IMR-90 (cell line): Measurements from ENCODE around the gene ABHD10. TPM values are rescaled to one million over a fixed set of nuclear protein-coding genes. Genes with fewer than 3 reads are reported as not detected.

Experiments
- ATAC-seq: fragments of 200-7000 bp; cut with Tn5 transposase; 2 replicates; pipeline ENCODE4 v1.9.1; 2020; ENCODE audit warnings: low read depth, mild to moderate bottlenecking, moderate library complexity
- BruUV-seq: library from RNA; stranded (reverse); fragments of 400-500 nt; replicated peaks from 2 replicates; lab custom pipeline; 2021; lab: Mats Ljungman, UMichigan
- CTCF ChIA-PET: fragments of 300-600 bp; formaldehyde crosslinking; extraction: SDS; loops from one replicate; lab custom pipeline; 2021; ENCODE audit warnings: antibody characterized with exemption; lab: Yijun Ruan, JAX
- POLR2A ChIA-PET: fragments of 300-600 bp; sonication (Branson Sonifier 250); formaldehyde crosslinking; loops from one replicate; lab custom pipeline; 2022; ENCODE audit warnings: antibody characterized with exemption; ENCODE audit not compliant: unreplicated experiment; lab: Charles Lee
- DNase-seq: peaks from one replicate; pipeline ENCODE4 v3.0.0; 2013
- H2AFZ ChIP-seq: replicated peaks from 2 replicates; pipeline ENCODE3; 2013; ENCODE audit warnings: low read length, mild to moderate bottlenecking; ENCODE audit not compliant: poor library complexity
- H2AK5ac ChIP-seq: 2 replicates; pipeline ENCODE4 v1.6.1; 2013; ENCODE audit warnings: low read depth, low read length, inconsistent platforms
- H2AK9ac ChIP-seq: replicated peaks from 2 replicates; pipeline ENCODE3; 2013; ENCODE audit warnings: mild to moderate bottlenecking, low read depth, low read length, moderate library complexity; ENCODE audit not compliant: poor library complexity
- H2BK120ac ChIP-seq: 2 replicates; pipeline ENCODE4 v1.6.1; 2013; ENCODE audit warnings: low read depth, low read length, inconsistent platforms
- H2BK15ac ChIP-seq: 3 replicates; pipeline ENCODE4 v1.6.1; 2013; ENCODE audit warnings: low read depth, low read length, inconsistent platforms
- H2BK20ac ChIP-seq: 2 replicates; pipeline ENCODE4 v1.6.1; 2013; ENCODE audit warnings: low read depth, mild to moderate bottlenecking, inconsistent platforms, low read length, moderate library complexity
- H2BK5ac ChIP-seq: 2 replicates; pipeline ENCODE4 v1.6.1; 2013; ENCODE audit warnings: mild to moderate bottlenecking, low read depth, low read length, inconsistent platforms; ENCODE audit not compliant: poor library complexity, severe bottlenecking
- H3K14ac ChIP-seq: replicated peaks from 2 replicates; pipeline ENCODE4 v1.6.1; 2013; ENCODE audit warnings: low read depth, low read length, inconsistent platforms
- H3K18ac ChIP-seq: 2 replicates; pipeline ENCODE4 v1.6.1; 2013; ENCODE audit warnings: low read depth, low read length, control low read depth
- H3K23ac ChIP-seq: 2 replicates; pipeline ENCODE4 v1.6.1; 2013; ENCODE audit warnings: low read depth, low read length, inconsistent platforms
- H3K27ac ChIP-seq: 2 replicates; pipeline ENCODE4 v1.5.1; 2013; ENCODE audit warnings: mild to moderate bottlenecking, control low read depth, low read length; ENCODE audit not compliant: insufficient read depth
- H3K27me3 ChIP-seq: 2 replicates; pipeline ENCODE4 v1.6.1; 2013; ENCODE audit warnings: low read length; ENCODE audit not compliant: control insufficient read depth, insufficient read depth
- H3K36me3 ChIP-seq: 2 replicates; pipeline ENCODE4 v1.6.1; 2013; ENCODE audit warnings: low read length, mixed read lengths; ENCODE audit not compliant: control insufficient read depth, insufficient read depth
- H3K4ac ChIP-seq: 2 replicates; pipeline ENCODE4 v1.6.1; 2013; ENCODE audit warnings: low read depth, low read length, inconsistent platforms
- H3K4me1 ChIP-seq: 2 replicates; pipeline ENCODE4 v1.6.1; 2013; ENCODE audit warnings: low read length, mixed read lengths; ENCODE audit not compliant: control insufficient read depth, insufficient read depth
- H3K4me2 ChIP-seq: 2 replicates; pipeline ENCODE4 v1.6.1; 2013; ENCODE audit warnings: low read depth, mild to moderate bottlenecking, control low read depth, low read length, moderate library complexity
- H3K4me3 ChIP-seq: 2 replicates; pipeline ENCODE4 v1.5.1; 2013; ENCODE audit warnings: low read depth, mild to moderate bottlenecking, control low read depth, low read length, moderate library complexity; ENCODE audit not compliant: insufficient read depth
- H3K56ac ChIP-seq: 2 replicates; pipeline ENCODE4 v1.6.1; 2013; ENCODE audit warnings: low read length, inconsistent platforms; ENCODE audit not compliant: insufficient read depth; ENCODE audit errors: extremely low read depth
- H3K79me1 ChIP-seq, 2 experiments: 2 replicates each; pipeline ENCODE4 v1.6.1; 2013; ENCODE audit warnings: low read length in 2 of 2, inconsistent platforms in 1 of 2, low read depth in 1 of 2
- H3K9ac ChIP-seq: 2 replicates; pipeline ENCODE4 v1.6.1; 2013; ENCODE audit warnings: low read depth, low read length, control low read depth
- H3K9me1 ChIP-seq: 2 replicates; pipeline ENCODE4 v1.6.1; 2013; ENCODE audit warnings: low read length, inconsistent platforms; ENCODE audit not compliant: insufficient read depth
- H3K9me3 ChIP-seq: 2 replicates; pipeline ENCODE4 v1.6.1; 2013; ENCODE audit warnings: low read length; ENCODE audit not compliant: control insufficient read depth, insufficient read depth
- H4K20me1 ChIP-seq: 2 replicates; pipeline ENCODE4 v1.6.1; 2013; ENCODE audit warnings: low read length, inconsistent platforms; ENCODE audit not compliant: insufficient read depth
- H4K5ac ChIP-seq: 2 replicates; pipeline ENCODE4 v1.6.1; 2013; ENCODE audit warnings: mild to moderate bottlenecking, low read depth, low read length, control low read depth
- H4K8ac ChIP-seq, 2 experiments: 2 replicates each; pipeline ENCODE4 v1.6.1; 2013; ENCODE audit warnings: low read depth in 2 of 2, low read length in 2 of 2, control low read depth in 1 of 2, inconsistent platforms in 1 of 2
- H4K91ac ChIP-seq: 2 replicates; pipeline ENCODE4 v1.6.1; 2013; ENCODE audit warnings: low read depth, low read length, inconsistent platforms; ENCODE audit not compliant: insufficient read depth
- BHLHE40 ChIP-seq: fragments of 150-350 bp; IDR thresholded peaks from 2 replicates; pipeline ENCODE4 v1.6.1; 2016; ENCODE audit warnings: mild to moderate bottlenecking, low read depth, low read length
- CEBPB ChIP-seq: IDR thresholded peaks from 2 replicates; pipeline ENCODE4 v1.6.1; 2012; ENCODE audit warnings: low read depth, low read length, improper control_type of control experiment
- CHD1 ChIP-seq: IDR thresholded peaks from 2 replicates; pipeline ENCODE4 v1.6.1; 2012; ENCODE audit warnings: low read depth, low read length, improper control_type of control experiment
- ELK1 ChIP-seq: fragments of 150-350 bp; IDR thresholded peaks from 2 replicates; pipeline ENCODE4 v1.6.1; 2016; ENCODE audit warnings: low read depth, mild to moderate bottlenecking, low read length, moderate library complexity, borderline replicate concordance
- FOS ChIP-seq: fragments of 150-350 bp; IDR thresholded peaks from 2 replicates; pipeline ENCODE4 v1.6.1; 2016; ENCODE audit warnings: low read depth, low read length
- MAFK ChIP-seq: IDR thresholded peaks from 2 replicates; pipeline ENCODE4 v1.6.1; 2012; ENCODE audit warnings: low read depth, low read length, improper control_type of control experiment
- MAZ ChIP-seq: IDR thresholded peaks from 2 replicates; pipeline ENCODE4 v1.6.1; 2012; ENCODE audit warnings: low read depth, mild to moderate bottlenecking, low read length, improper control_type of control experiment, moderate library complexity, borderline replicate concordance
- MXI1 ChIP-seq: IDR thresholded peaks from 2 replicates; pipeline ENCODE4 v1.6.1; 2012; ENCODE audit warnings: low read depth, mild to moderate bottlenecking, low read length, moderate library complexity, borderline replicate concordance
- NFE2L2 ChIP-seq: fragments of 150-350 bp; IDR thresholded peaks from 2 replicates; pipeline ENCODE4 v1.6.1; 2016; ENCODE audit warnings: low read depth, mild to moderate bottlenecking, low read length
- POLR2A ChIP-seq: IDR thresholded peaks from 2 replicates; pipeline ENCODE4 v1.6.1; 2012; ENCODE audit warnings: mild to moderate bottlenecking, low read depth, low read length
- RAD21 ChIP-seq: IDR thresholded peaks from 2 replicates; pipeline ENCODE4 v1.6.1; 2012; ENCODE audit warnings: low read length, improper control_type of control experiment
- WGBS, 2 experiments: methylation state at CpG; one replicate each; pipeline versions ENCODE4 v1.1.5 to v1.1.7; 2013; ENCODE audit warnings: missing lambda C conversion rate in 2 of 2; ENCODE audit not compliant: insufficient read length in 1 of 2; ENCODE audit errors: extremely low coverage in 2 of 2; 5-methylcytosine and 5-hydroxymethylcytosine counted together
- dilution Hi-C: fragments of 300-500 bp; cut with HindIII; formaldehyde crosslinking; loops from one replicate; pipeline ENCODE4 v1.14.3; 2018; ENCODE audit warnings: low sequenced_read_pairs; ENCODE audit not compliant: unreplicated experiment
- in situ Hi-C: fragments of 300-500 bp; cut with MboI; formaldehyde crosslinking; loops from 3 replicates; pipeline ENCODE4 v1.14.3; 2019; ENCODE audit warnings: low sequenced_read_pairs, inconsistent platforms, mixed read lengths
- intact Hi-C: fragments of 100-400 bp; cut with micrococcal nuclease; formaldehyde crosslinking; loops from 2 replicates; pipeline ENCODE4 v1.10.0; 2022
- polyA plus RNA-seq, 3 experiments: library from polyadenylated mRNA; depleted of rRNA; stranded (reverse); fragments of >200 nt; gene quantifications; 2 replicates each; pipeline ENCODE4 v1.2.3, GENCODE V29; 2012; ENCODE audit warnings: low replicate concordance in 1 of 3
- total RNA-seq: library from RNA; depleted of rRNA; stranded (reverse); fragments of >200 nt; gene quantifications from 2 replicates; pipeline ENCODE4 v1.2.3, GENCODE V29; 2012
- TF ChIP-seq, protein P1 (sequence below): fragments of 150-350 bp; IDR thresholded peaks from 2 replicates; pipeline ENCODE4 v1.6.1; 2017; ENCODE audit warnings: mild to moderate bottlenecking, antibody characterized with exemption, low read length, low read depth
- TF ChIP-seq, protein P2 (sequence below): conservative IDR thresholded peaks from 2 replicates; pipeline ENCODE4 v1.5.1; 2012; ENCODE audit warnings: mild to moderate bottlenecking, low read depth, low read length, improper control_type of control experiment

The ABHD10 gene
- total and polyA plus RNA-seq, 2 of the 4 experiments (the other 2 are of a cell fraction): 24.7 to 57.2 TPM

DNA sequence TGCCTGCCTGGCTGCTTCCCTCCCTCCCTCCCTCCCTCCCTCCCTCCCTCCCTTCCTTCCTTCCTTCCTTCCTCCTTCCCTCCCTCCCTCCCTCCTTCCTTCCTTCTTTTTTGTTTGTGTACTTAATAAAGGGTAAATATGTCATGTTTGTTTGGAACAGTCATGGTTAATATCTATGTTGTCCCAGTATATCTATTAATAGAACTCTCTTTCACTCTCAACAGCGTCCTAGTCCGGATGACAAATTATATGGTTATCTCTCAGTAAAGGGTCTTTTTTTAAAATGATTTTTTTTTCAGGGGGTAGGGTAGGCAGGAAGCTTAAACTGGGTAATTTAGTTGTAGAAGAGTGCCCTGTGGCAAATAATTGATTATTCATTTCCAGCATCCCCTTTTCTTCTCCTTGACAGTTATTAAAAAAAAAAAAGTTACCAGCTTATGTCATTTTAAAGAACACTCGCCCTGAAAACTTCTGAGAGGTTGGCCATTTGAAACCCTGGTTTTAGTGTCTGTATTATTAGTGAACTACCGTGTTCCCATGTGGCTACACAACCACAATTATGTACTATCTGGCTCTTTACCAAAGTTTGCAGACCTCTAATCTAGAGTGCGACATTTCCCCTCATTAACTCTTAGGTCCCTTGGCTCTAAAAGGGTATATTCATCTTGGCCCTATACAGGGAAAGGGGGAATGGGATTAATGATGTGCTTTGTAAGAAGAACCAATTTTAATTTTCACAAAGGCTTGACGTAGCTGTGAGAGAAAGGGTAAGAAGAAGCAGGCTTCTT, 33.6 kb downstream of the ABHD10 start:
- Histone ChIP-seq H3K56ac (no peak overlapping the region), H2BK15ac (no peak overlapping the region), H2AK9ac (no peak overlapping the region), H3K79me1 (no peaks in the 10 kb centered on the region), H4K20me1 (no peaks in the 10 kb centered on the region), H3K14ac (no peak overlapping the region), H3K27ac (no peak overlapping the region), H2BK5ac (no peak overlapping the region), H2AK5ac (no peak overlapping the region), H4K8ac (no peak overlapping the region), H3K9ac (no peak overlapping the region), H3K4ac (no peak overlapping the region), H3K4me3 (no peak overlapping the region), H2AFZ (no peak overlapping the region), H3K23ac (no peak overlapping the region), H3K9me3 (no peaks in the 10 kb centered on the region), H2BK120ac (no peak overlapping the region), H3K27me3 (no peaks in the 10 kb centered on the region), H3K4me2 (no peak overlapping the region), H2BK20ac (no peak overlapping the region), H3K18ac (no peak overlapping the region), H3K36me3 (no peaks in the 10 kb centered on the region), H3K4me1 (peaks cover 8% of the 10 kb centered on the region), H4K91ac (no peak overlapping the region), H4K5ac (no peak overlapping the region), H3K9me1 (no peaks in the 10 kb centered on the region)
- no TSS peak for BruUV-seq
- intact Hi-C loops: no loop called here
- TF ChIP-seq MXI1 (no peak), MAFK (no peak), ELK1 (no peak), CEBPB (no peak), NFE2L2 (no peak), MAZ (no peak), RAD21 (no peak), CHD1 (no peak), POLR2A (no peak), FOS (no peak), BHLHE40 (no peak)
- TF ChIP-seq, protein P1, sequence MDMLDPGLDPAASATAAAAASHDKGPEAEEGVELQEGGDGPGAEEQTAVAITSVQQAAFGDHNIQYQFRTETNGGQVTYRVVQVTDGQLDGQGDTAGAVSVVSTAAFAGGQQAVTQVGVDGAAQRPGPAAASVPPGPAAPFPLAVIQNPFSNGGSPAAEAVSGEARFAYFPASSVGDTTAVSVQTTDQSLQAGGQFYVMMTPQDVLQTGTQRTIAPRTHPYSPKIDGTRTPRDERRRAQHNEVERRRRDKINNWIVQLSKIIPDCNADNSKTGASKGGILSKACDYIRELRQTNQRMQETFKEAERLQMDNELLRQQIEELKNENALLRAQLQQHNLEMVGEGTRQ: no peak
- TF ChIP-seq, protein P2, sequence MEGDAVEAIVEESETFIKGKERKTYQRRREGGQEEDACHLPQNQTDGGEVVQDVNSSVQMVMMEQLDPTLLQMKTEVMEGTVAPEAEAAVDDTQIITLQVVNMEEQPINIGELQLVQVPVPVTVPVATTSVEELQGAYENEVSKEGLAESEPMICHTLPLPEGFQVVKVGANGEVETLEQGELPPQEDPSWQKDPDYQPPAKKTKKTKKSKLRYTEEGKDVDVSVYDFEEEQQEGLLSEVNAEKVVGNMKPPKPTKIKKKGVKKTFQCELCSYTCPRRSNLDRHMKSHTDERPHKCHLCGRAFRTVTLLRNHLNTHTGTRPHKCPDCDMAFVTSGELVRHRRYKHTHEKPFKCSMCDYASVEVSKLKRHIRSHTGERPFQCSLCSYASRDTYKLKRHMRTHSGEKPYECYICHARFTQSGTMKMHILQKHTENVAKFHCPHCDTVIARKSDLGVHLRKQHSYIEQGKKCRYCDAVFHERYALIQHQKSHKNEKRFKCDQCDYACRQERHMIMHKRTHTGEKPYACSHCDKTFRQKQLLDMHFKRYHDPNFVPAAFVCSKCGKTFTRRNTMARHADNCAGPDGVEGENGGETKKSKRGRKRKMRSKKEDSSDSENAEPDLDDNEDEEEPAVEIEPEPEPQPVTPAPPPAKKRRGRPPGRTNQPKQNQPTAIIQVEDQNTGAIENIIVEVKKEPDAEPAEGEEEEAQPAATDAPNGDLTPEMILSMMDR: no peak
- ChIA-PET CTCF (interaction anchor here (0.7 to 3.1 kb wide), 7 partner anchors 18 to 292 kb away, joined by 3 to 17 read pairs (median 6); no protein-coding TSS in a partner anchor), POLR2A (no interaction called here)
- dilution Hi-C loops: no loop called here
- WGBS, 2 experiments: 100% methylated on average over 1 of the region's 6 CpGs; no CpG with 5 or more reads in 1 of the 2 experiments
- in situ Hi-C loops: no loop called here
- no peak for DNase-seq
- ATAC-seq: no peak
